ENCODE results near the gene PIBF1.
"Not testable (repeated sequence)": the region's sequence is repeated elsewhere in the genome, so short reads cannot be mapped to it uniquely, and the experiment has no call there.

The PIBF1 gene

GRCh38 chr13:73034901-73035300 is 253.0 kb downstream of the PIBF1 start:
- no peak for FAIRE-seq

DNA sequence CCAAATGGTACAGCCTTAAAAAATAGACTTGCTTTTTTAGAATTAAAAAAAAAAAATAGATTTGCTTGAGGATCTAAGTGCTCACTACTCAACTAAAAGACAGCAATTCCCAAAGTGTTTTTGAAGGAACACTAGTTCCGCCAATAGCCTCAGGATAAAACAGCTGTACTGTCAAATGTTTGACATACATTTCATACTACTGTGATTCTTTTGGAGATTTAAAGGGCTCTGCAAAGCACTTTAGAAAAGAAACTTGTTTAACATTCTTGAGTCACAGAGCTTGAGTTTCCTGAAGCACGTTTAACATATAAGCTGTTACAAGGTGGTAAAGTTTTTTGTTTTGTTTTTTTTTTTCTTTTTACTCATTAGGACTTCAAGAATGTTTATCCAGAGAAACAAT is 253.7 kb downstream of the PIBF1 start:
- no peak for FAIRE-seq

GRCh38 chr13:73036566-73036965 is 254.6 kb downstream of the PIBF1 start:
- FAIRE-seq = no peak

DNA sequence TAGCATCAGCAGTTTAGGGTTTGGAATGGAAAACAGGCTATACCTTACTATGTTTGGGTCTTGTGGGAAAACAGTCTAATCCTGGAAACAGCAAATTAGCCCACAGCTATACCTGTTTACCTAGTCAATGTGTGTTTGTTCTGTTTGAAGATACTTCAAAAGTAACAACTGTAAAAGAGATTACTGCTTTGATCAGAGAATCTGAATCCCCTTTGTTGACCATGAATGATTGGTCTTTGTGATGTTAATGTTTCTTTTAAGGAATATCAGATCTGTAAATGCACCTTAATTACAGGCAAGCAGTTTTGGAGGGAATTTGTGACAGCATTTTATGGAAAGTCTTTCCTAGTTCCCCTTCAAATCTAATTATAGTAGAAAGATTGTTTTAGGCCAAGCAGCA is 256.1 kb downstream of the PIBF1 start:
- no peak for FAIRE-seq

GRCh38 chr13:73039201-73040108 is 257.5 kb downstream of the PIBF1 start:
- FAIRE-seq = no peak

DNA sequence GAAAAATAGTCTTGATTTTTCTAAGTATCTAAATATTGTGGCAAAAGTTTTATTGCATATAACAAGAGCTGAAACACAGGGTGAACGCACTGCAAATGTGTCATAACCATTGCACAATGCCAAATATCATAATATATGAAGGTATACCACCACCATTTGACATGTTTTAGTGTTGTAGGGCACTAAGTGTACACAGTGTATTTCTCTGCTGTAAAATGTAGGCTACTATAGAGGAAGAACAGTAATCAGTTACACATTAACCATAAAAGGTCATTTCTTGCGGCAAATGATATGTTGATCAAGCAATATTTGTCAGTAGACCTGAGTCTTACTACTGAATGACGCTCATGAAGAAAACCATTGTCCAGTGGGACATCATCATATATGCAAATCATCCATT is 258.6 kb downstream of the PIBF1 start:
- FAIRE-seq = no peak

DNA sequence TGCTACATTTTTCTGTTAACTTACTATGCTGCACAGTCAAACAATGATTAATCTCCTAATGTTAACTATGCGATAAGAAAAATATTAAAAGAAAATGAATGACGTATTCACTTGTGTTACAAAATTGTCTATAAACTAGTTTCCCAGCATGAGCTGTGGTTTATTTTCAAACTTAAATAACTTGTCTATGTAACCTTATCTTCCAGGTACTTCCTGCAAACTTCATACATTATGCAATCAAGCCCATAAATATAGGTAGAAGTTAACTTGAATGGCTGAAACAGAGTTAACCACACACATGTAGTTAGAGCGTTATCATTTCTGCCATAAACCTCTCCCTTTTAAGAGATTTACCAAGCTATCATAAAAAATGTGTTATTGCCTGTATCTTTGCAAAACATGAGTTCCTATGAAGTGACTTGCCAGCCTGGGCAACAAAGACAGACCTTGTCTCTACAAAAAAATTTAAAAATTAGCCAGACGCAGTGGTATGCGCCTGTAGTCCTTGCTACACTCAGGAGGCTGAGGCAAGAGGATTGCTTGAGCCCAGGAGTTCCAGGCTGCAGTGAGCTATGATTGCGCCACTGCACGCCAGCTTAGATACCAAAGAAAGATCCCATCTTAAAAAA is 259.1 kb downstream of the PIBF1 start:
- FAIRE-seq = no peak

GRCh38 chr13:73045031-73045430 is 263.1 kb downstream of the PIBF1 start:
- FAIRE-seq = no peak

DNA sequence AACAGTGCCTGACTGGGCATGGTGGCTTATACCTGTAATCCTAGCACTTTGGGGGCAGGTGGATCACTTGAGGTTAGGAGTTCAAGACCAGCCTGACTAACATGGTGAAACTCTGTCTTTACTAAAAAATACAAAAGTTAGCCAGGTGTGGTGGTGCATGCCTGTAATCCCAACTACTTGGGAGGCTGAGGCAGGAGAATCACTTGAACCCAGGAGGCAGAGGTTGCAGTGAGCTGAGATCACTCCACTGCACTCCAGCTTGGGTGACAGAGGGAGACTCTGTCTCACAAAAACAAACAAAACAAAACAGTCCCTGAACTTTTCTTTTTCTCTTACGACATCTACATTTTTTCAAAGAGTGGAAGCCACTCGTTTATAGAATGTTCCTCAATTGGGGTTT is 266.7 kb downstream of the PIBF1 start:
- not testable (repeated sequence) for FAIRE-seq

DNA sequence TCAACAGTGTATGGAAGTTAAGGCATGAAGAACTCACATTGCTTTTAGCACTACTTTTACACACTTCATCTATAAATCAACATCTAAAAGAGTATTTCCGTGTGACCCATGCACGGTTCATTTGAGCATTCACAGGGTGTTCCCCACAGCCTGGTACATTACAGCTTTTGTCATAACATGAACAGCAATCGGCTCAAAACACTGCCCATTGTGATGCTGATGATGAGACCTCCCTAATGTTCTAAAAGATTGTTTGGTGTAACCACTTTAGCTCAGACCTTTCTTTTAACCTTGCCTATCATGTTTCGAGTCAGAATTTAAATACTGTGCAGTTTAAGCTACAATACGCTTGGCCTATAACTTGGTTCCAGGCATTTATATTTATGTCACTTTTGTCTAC is 272.8 kb downstream of the PIBF1 start:
- FAIRE-seq = no peak

- no peak for FAIRE-seq
Observed at GRCh38 chr13:73055813-73056564, 274.1 kb downstream of the PIBF1 start.

- FAIRE-seq = no peak
Observed at GRCh38 chr13:73056565-73056962, 274.6 kb downstream of the PIBF1 start.

DNA sequence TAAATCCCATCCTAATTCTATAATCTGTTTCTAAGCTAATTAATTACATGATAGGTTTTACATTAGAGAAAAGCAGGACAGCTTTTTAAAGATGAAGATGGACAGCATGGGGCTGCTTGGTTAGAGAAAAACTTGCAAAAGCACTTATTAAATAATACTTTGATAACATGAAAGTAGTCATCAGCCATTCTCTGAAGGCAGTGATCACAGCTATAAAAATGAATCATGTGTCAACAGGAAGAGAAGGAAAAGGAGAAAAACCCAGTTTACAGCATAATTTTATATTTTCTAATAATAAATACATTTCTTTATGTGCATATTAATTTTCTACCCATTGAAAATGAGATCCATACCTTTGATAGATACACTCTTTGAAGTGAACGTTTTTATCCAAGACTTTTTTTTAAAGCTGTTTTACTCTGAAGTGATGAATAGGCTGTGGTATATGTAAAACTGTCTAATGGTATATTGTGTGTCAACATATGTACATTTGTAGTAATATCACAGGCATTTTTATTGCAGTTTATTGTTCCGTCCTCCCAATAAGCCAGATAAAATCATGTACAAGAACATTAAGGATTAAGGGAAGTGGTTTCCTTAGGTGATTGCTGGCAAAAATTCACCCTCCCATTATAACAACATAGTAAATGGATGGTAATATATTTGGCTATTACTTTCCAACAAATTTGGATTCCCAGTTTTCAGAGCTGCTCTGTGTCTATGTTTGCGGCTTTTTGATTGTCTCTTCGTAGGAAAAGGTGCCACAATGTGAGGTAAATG is 275.5 kb downstream of the PIBF1 start:
- FAIRE-seq = no peak

DNA sequence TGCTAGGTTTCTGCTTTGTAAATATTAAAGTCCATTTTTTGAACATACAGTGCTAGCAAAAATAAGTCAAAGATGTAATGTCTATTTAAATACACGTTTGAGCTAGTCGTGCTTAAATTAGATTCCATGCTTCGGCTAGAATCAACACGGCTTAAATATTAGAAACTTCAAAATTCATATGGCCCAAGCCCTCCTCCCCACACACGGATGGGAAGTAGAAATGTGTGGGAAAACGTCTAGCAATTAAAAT is 276.1 kb downstream of the PIBF1 start:
- FAIRE-seq = no peak

DNA sequence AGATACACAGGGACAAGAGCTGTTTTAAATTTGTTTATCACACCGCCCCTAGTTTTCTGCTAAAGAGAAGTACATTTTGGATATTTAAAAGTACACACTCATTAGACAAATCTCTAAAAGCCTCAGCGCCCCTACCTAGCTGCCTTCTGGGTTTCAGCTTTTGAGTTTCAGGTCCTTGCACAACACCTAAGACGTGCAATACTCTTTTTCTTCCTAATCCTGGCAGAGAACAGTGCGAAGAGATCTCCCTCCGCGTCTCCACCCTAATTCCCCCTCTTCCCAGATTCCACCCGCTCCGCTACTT is 276.5 kb downstream of the PIBF1 start:
- no peak for FAIRE-seq

- FAIRE-seq = no peak
Observed at GRCh38 chr13:73058736-73059459, 277.0 kb downstream of the PIBF1 start, which contains the start of gene KLF5. TSS of gene KLF5 (plus strand) at chr13:73059005. CDS start at chr13:73059328, 323 bp downstream.

DNA sequence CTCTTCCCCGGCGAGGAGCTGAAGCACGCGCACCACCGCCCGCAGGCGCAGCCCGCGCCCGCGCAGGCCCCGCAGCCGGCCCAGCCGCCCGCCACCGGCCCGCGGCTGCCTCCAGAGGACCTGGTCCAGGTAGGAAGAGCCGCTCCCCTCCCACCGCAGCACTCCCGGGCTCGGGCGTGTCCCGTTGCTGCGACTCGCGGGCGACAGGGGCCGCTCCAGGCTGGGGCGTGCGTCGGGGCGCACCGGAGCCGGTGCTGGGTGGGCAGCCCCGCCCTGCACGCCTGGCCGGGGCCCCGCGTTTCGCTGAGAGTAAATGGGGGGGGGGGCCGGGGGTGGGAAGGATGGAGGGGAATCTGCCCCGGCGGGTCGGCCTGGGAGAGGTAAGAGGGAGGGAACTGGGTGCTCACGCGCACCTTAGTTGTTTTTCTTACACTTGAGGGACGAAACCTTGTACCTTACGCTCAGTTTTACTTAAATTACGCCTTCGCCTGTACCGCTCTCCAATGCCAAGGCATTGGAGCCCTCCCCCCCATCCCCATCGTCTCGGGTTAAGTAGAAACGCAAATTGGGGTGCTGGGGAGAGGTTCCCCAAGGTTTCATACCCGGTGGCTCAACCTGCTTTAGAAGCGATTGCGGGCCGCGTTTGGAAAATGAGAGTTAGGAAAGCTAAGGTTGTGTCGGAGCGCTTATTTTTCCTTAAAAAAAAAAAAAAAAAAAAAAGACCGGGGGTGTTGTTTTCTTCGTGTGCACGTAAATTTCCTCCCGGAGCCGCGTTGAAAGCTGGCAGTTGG is 277.7 kb downstream of the PIBF1 start:
- FAIRE-seq = no peak

GRCh38 chr13:73060251-73061160 is 278.6 kb downstream of the PIBF1 start:
- no peak for FAIRE-seq

- no peak for FAIRE-seq
Observed at GRCh38 chr13:73061473-73061872, 279.5 kb downstream of the PIBF1 start.

DNA sequence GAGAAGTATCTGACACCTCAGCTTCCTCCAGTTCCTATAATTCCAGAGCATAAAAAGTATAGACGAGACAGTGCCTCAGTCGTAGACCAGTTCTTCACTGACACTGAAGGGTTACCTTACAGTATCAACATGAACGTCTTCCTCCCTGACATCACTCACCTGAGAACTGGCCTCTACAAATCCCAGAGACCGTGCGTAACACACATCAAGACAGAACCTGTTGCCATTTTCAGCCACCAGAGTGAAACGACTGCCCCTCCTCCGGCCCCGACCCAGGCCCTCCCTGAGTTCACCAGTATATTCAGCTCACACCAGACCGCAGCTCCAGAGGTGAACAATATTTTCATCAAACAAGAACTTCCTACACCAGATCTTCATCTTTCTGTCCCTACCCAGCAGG is 279.9 kb downstream of the PIBF1 start:
- no peak for FAIRE-seq

DNA sequence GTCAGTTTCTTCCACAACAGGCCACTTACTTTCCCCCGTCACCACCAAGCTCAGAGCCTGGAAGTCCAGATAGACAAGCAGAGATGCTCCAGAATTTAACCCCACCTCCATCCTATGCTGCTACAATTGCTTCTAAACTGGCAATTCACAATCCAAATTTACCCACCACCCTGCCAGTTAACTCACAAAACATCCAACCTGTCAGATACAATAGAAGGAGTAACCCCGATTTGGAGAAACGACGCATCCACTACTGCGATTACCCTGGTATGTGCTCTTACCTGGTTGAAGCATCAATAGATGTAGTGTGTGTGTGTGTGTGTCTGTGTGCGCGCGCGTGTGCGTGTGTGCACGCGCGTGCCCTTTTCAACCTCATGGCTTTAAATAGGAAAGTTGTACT is 280.5 kb downstream of the PIBF1 start:
- FAIRE-seq = no peak
